HUES6 (cell line): Measurements from ENCODE around the gene MRC2.
A peak's percentile ranks its signal among the peaks of the same experiment; 100 is the strongest.

ENCODE experiments used
- H3K27ac ChIP-seq: 2 replicates; pipeline ENCODE4 v1.7.0; 2013; ENCODE audit warnings: low read depth, mild to moderate bottlenecking, low read length, inconsistent platforms
- H3K27me3 ChIP-seq: 2 replicates; pipeline ENCODE4 v1.6.1; 2013; ENCODE audit warnings: low read length; ENCODE audit not compliant: control insufficient read depth, insufficient read depth
- H3K36me3 ChIP-seq: 2 replicates; pipeline ENCODE4 v1.6.1; 2013; ENCODE audit warnings: low read length; ENCODE audit not compliant: control insufficient read depth, insufficient read depth
- H3K4me1 ChIP-seq: 2 replicates; pipeline ENCODE4 v1.6.1; 2013; ENCODE audit warnings: low read length; ENCODE audit not compliant: control insufficient read depth, insufficient read depth
- H3K4me3 ChIP-seq: 2 replicates; pipeline ENCODE4 v1.5.1; 2013; ENCODE audit warnings: low read depth, low read length
- H3K9ac ChIP-seq: one replicate; pipeline ENCODE4 v1.6.1; 2013; ENCODE audit warnings: mild to moderate bottlenecking, low read length
- H3K9me3 ChIP-seq: 2 replicates; pipeline ENCODE4 v1.6.1; 2013; ENCODE audit warnings: low read depth, low read length; ENCODE audit not compliant: control insufficient read depth, insufficient read depth

Gene MRC2

DNA sequence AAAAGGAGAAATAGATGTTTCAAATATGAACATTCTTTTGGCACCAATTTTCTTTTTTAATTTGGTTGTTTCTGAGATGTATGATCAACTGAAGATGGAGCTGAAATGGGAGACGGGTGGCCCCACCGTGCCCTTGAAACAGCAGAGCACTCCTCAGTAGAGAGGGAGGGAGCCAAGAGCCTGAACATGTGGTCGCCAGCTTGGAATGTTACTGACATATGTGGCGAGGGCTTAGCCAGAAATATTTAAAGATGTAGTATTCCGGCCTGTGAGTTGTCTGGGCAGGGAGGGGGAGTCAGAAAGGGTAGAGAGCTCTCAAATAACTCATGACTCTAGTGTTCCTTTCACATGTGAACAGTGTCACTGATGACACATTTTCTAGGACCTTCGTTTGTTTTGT, 13.3 kb upstream of the MRC2 start:
- Histone ChIP-seq H3K9ac (no peak overlapping the region), H3K9me3 (no peaks in the 10 kb centered on the region), H3K4me1 (peaks cover 28% of the 10 kb centered on the region), H3K36me3 (peaks cover 47% of the 10 kb centered on the region), H3K27me3 (no peaks in the 10 kb centered on the region), H3K4me3 (no peak overlapping the region), H3K27ac (no peak overlapping the region)

DNA sequence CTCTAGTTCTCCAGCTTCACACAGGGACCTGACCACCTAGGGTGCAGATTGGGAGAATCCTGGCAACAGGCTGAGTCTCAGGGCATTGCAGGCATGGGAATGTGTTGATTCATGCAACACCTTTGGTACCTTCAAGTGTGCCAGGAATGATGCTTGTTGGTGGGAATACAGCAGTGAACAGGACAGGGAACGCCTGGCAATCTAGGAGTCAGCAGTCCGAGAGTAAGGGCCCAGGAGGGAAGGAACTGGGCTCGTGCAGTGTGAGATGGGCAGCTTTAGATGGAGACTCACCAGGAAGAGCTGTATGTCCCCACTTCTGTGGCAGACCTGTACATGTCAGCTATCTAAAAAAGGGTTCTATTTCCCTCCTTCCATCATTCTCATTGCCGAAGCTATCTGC, 12.0 kb upstream of the MRC2 start:
- H3K4me1 ChIP-seq, result peaks cover 31% of the 10 kb centered on the region
- H3K9me3 ChIP-seq, result no peaks in the 10 kb centered on the region
- H3K27ac ChIP-seq, result no peak overlapping the region
- no peak overlapping the region for H3K4me3 ChIP-seq
- H3K27me3 ChIP-seq, result no peaks in the 10 kb centered on the region
- no peak overlapping the region for H3K9ac ChIP-seq
- peaks cover 33% of the 10 kb centered on the region for H3K36me3 ChIP-seq

DNA sequence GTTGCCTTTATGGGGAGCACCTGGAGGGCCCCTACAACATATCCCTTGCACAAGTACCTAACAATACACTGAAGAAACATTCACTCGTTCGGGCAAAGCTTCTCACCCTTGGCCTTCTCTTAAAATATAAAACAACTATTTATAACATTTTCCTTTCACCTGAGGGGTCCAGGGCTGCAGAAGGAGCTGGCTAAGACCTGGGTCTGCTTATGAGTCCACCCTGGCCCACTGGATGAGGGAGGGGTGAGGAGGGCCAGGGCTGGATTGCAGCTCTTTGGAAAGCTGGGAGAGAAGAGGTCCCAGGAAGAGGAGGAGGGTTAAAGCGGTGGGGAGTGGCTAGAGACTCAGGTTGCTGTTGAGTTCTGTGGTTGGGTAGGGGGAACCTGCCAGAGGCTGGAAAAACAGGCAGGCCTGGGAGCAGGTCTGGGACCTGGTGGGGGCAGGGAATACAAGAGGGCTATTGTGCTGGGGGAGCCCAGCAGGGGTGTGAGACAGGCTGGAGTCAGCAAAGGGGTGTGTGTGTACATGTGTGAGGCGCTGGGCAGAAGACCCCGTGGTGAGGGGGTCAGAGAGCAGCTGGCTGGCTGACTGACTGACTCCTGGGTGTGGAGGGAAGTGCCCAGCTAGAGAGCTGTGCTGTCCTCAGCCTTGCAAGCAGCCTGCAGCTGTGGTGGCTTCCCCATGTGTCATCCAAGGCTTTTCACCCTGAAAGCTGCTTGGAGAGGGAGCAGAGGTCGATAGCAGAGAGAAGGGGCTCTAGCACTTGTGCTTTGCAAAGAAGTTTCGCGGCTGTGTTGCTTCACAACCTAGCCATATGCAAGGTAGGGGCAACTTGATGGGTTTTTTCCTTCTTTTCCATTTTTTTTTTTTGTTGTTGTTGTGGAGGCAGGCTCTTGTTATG, 10.2 kb upstream of the MRC2 start:
- H3K4me3 ChIP-seq, result peak overlapping the region; percentile 8; the same call in 1 of the 2 replicates
- H3K4me1 ChIP-seq, result peaks cover 31% of the 10 kb centered on the region
- H3K27me3 ChIP-seq, result no peaks in the 10 kb centered on the region
- no peaks in the 10 kb centered on the region for H3K9me3 ChIP-seq
- H3K9ac ChIP-seq, result peak overlapping the region; percentile 74
- H3K36me3 ChIP-seq, result peaks cover 17% of the 10 kb centered on the region
- H3K27ac ChIP-seq, result peak overlapping the region; percentile 64; the same call in 1 of the 2 replicates

DNA sequence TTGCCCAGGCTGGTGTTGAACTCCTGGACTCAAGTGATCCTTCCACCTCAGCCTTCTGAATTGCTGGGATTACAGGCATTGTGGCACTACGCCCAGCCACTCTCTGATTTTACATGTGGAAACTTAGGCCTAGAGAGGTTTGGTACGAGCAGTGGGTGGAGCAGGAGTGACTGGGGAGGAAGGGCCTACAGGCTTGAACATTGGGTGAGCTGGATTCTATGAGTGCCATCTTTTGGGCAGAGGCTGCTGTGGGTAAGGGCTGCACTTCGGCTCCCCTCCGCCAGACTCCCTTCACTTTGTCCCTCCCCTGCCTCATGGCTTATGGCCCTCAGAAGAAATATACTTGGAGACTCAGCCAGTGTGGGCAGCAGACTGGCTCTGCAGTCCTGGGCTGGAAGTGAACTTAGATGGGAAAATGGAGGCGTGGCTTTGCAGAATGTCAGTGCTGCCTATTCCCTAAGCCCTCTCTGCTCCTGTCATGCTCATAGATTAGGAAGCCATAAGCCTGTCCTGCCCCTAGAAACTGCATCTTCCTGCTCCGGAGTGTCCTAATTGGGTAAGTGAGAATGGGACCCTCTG, 9.5 kb upstream of the MRC2 start:
- Histone ChIP-seq H3K4me1 (peaks cover 31% of the 10 kb centered on the region), H3K27me3 (no peaks in the 10 kb centered on the region), H3K9me3 (no peaks in the 10 kb centered on the region), H3K9ac (peak overlapping the region; percentile 74), H3K4me3 (no peak overlapping the region; the same call in 1 of the 2 replicates), H3K27ac (peak overlapping the region; percentile 64; the same call in 1 of the 2 replicates), H3K36me3 (peaks cover 15% of the 10 kb centered on the region)

DNA sequence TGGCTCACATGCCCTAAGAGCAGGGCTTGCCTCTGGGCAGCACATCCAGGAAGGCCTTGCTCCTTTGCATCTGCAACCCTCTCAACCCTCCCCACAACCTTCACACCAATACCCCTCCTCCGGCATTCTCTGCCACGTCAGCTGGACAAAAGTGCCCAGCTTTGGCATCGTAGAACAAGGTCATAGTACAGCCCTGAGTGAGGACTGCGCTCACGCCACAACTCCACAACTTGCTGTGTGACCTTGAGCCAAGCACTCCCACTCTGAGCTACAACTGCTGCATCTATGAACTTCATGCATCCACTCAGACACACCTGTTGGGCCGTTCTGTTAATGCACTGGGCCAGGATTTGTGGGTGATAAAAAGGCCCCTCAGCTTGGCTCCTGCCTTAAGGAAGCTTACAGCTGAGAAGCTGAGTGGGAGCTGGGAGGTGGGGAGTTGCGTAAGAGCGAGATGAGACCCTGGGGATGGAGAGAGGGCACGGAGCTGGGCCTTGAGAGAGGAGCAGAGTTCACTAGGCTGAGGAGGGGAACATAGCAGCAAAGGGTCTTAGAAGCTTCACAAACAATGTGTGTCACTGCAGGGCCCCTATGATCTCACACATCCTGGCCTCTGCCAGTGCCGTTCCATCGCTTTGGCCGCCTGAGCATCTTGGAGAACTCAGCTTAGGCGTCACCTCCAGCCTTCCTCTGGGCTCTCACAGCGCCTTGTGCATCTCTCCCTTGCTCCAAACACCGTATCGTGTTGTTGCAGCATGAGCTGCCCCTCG, 8.6 kb upstream of the MRC2 start:
- no peaks in the 10 kb centered on the region for H3K9me3 ChIP-seq
- peaks cover 15% of the 10 kb centered on the region for H3K36me3 ChIP-seq
- no peak overlapping the region for H3K27ac ChIP-seq
- H3K4me3 ChIP-seq, result no peak overlapping the region
- no peaks in the 10 kb centered on the region for H3K27me3 ChIP-seq
- peaks cover 31% of the 10 kb centered on the region for H3K4me1 ChIP-seq
- no peak overlapping the region for H3K9ac ChIP-seq

DNA sequence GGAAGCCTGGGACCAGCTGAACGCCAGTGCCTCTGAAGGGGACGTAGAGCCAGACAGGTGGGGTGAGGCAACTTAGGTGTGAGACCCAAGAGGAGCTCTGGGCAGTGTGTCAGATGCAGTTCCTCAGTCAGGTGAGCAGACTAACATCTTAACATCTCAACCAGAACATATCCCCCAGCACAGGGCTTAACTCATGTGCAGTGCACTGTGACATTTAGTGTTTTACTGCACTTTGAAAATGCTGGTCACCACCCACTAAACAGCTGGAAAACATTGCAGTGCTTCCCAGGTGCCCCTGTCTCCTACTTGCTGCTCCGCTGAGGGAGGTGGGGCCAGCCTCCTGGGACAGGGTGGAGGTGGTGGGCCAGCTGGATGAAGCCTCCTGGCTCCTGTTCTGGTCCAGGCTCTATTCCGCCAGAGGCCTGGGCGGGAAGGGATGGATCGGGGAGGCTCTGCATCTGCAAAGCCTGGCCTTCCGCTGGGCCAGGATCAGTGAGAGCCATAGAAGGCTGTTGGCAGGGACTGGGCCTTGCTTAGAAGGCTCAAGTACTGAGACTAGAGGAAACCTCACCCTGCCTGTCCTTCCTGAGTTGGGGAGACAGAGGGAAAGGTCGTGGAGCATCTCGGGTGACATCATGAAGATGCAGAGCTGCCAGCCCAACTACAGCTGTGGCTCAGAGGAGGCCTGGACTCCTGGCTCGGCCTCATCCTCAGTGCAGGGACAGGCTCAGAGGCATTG, 7.9 kb upstream of the MRC2 start:
- H3K27ac ChIP-seq, result no peak overlapping the region
- peaks cover 31% of the 10 kb centered on the region for H3K4me1 ChIP-seq
- H3K9ac ChIP-seq, result no peak overlapping the region
- H3K36me3 ChIP-seq, result peaks cover 10% of the 10 kb centered on the region
- H3K4me3 ChIP-seq, result no peak overlapping the region
- H3K9me3 ChIP-seq, result no peaks in the 10 kb centered on the region
- no peaks in the 10 kb centered on the region for H3K27me3 ChIP-seq

DNA sequence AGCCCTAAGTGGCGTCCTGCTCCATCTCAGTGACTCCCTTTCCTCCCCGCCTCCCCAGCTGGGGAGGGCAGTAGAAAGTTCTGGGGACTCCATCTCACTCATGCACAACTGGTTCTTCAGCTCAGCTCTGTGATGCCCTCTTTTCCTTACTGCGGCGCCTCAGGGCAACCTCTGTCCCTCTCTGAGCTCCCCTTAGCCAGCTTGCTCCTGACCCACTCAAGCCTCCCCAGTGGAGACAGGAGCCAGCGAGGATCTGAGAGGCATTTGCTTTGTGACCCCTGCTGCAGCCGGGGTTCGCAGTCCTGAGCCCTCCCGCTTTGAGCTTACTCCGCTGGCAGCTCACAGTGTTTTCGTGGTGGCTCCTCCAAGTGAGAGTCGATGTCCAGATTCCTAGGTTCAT, 6.2 kb upstream of the MRC2 start:
- H3K27me3 ChIP-seq, result no peaks in the 10 kb centered on the region
- H3K36me3 ChIP-seq, result no peaks in the 10 kb centered on the region; the same call in 1 of the 2 replicates
- H3K4me3 ChIP-seq, result no peak overlapping the region
- peaks cover 29% of the 10 kb centered on the region for H3K4me1 ChIP-seq
- H3K27ac ChIP-seq, result no peak overlapping the region
- no peaks in the 10 kb centered on the region for H3K9me3 ChIP-seq
- H3K9ac ChIP-seq, result no peak overlapping the region

DNA sequence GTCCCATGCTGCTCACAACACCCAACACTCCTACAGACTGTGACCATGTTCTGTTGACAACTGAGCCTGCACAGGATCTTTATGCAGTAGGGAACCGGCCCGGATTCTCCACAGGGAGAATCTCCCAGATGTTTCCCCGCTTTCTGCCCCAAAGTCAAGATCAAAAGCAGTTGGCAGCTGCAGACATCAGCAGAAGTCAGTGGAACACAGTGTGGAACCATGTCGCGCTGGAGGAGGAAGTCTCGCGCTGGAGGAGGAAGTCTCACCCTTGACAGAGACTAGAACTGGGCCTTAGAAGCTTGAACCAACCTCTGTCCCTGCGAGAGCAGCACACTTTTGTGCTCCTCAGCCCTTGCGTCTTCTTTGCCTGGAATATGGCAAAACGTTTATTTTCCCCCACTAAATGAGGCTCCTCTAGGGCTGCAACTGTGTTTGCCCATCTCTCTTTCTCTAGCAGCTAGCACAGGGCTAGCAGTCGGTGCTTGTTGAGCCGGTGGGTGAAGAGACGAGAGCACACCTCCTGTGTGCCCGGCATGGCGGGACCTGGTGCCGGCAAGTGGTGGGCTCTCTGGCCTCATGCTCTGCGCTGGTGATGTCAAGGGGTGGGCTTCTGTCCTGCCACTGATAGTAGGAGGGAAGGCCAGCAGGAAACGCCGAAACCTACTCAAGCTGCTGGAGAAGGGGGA, 2.1 kb upstream of the MRC2 start:
- Histone ChIP-seq H3K27ac (no peak overlapping the region), H3K36me3 (no peaks in the 10 kb centered on the region; the same call in 1 of the 2 replicates), H3K27me3 (no peaks in the 10 kb centered on the region), H3K9me3 (no peaks in the 10 kb centered on the region), H3K4me3 (no peak overlapping the region), H3K9ac (no peak overlapping the region), H3K4me1 (peaks cover 26% of the 10 kb centered on the region)

DNA sequence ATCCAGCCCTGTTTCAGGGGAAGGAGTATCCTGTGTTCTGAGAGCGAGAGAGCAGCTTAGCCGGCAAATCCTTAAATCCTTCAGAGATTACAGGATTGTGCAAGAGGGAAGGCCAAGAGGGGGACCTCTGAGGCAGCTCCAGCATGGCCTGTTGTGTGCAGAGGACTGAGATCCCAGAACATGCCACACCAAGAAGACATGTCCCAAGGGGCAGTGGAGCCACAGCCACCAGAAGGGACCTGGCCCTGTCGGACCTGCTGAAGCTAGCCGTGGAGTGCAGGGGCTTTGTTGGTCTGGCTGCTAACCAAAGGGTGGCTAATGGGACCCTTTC, 1.6 kb upstream of the MRC2 start:
- no peak overlapping the region for H3K4me3 ChIP-seq
- no peaks in the 10 kb centered on the region; the same call in 1 of the 2 replicates for H3K36me3 ChIP-seq
- no peak overlapping the region for H3K9ac ChIP-seq
- no peaks in the 10 kb centered on the region for H3K27me3 ChIP-seq
- H3K4me1 ChIP-seq, result peaks cover 28% of the 10 kb centered on the region
- H3K27ac ChIP-seq, result no peak overlapping the region
- H3K9me3 ChIP-seq, result no peaks in the 10 kb centered on the region

DNA sequence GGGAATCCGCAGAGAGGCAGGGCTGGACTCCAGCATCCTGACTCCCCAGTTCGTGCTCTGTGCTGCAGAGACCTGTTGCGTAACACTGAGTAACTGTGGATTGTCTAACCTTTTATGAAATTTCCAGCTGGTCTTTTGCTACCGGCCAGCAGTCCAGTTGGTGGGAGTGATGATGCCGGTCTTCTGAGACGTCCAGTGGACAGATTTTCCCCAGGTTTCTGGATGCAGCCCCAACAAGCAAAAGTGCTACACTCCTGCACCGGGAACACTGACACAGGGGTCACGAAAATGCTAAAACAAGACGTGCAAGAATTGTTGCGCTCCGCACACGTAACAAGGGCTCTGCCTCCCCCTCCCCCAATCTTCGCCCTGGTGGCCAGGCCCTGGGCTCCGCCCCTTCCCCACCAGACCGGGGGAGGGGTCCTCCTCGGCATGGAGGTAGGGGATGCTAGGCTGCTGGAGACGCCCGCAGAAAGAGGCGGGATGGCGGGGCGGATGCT, 701 bp upstream of the MRC2 start:
- H3K27me3 ChIP-seq, result no peaks in the 10 kb centered on the region
- H3K4me3 ChIP-seq, result peak overlapping the region; percentile 86
- H3K36me3 ChIP-seq, result no peaks in the 10 kb centered on the region; the same call in 1 of the 2 replicates
- H3K9me3 ChIP-seq, result no peaks in the 10 kb centered on the region
- peaks cover 32% of the 10 kb centered on the region for H3K4me1 ChIP-seq
- H3K9ac ChIP-seq, result peak overlapping the region; percentile 81
- H3K27ac ChIP-seq, result peak overlapping the region; percentile 85; the same call in 1 of the 2 replicates
